Left lung (tissue), 10 donors: ENCODE data around the gene TBL1XR1. TPM values are rescaled to one million over a fixed set of nuclear protein-coding genes. Genes with fewer than 3 reads are reported as not detected.
"Not testable (repeated sequence)": the region's sequence is repeated elsewhere in the genome, so short reads cannot be mapped to it uniquely, and the experiment has no call there.

Experiments used
- ATAC-seq: fragments of 200-7000 bp; cut with Tn5 transposase; one replicate; pipeline ENCODE4 v1.9.1; 2020; ENCODE audit warnings: moderate library complexity
- DNase-seq, 4 donors: peaks; one replicate each; pipeline ENCODE4 v3.0.0-alpha.2; 2013 to 2020
- H3K27ac ChIP-seq, 2 donors: fragments of 200-600 bp; sonication (generic) in 1 of 2; one replicate each; pipeline versions ENCODE4 v1.5.0 to v1.8.0; 2020 to 2021
- H3K27me3 ChIP-seq, 2 donors: fragments of 200-600 bp; sonication (generic) in 1 of 2; one replicate each; pipeline versions ENCODE4 v1.5.0 to v1.8.0; 2020 to 2021
- H3K36me3 ChIP-seq, 2 donors: fragments of 200-600 bp; sonication (generic) in 1 of 2; one replicate each; pipeline versions ENCODE4 v1.5.0 to v1.8.0; 2020 to 2021
- H3K4me1 ChIP-seq, 2 donors: fragments of 200-600 bp; one replicate each; pipeline ENCODE4 v1.8.0; 2021
- H3K4me3 ChIP-seq, 2 donors: fragments of 200-600 bp; sonication (generic) in 1 of 2; one replicate each; pipeline versions ENCODE4 v1.5.0 to v1.8.0; 2020 to 2021; ENCODE audit warnings: mild to moderate bottlenecking in 1 of 2
- H3K9me3 ChIP-seq, 2 donors: fragments of 200-600 bp; sonication (generic) in 1 of 2; one replicate each; pipeline versions ENCODE4 v1.5.0 to v1.8.0; 2020 to 2021
- intact Hi-C, 2 donors: fragments of 100-400 bp; cut with DNase I; formaldehyde crosslinking; loops; one replicate each; pipeline versions ENCODE4 v1.11.2 to v1.14.2; 2022
- polyA plus RNA-seq, 6 donors: library from polyadenylated mRNA; unstranded; fragments of 120-200 nt; gene quantifications; one replicate each; pipeline ENCODE4 v1.2.1, GENCODE V29; 2013; ENCODE audit not compliant: insufficient read length in 6 of 6
- total RNA-seq, 2 donors: library from RNA; stranded (reverse); fragmentation: NEBNext Ultra II Directional; extraction: Animal tissue kit (Norgen Biotek cat#: 25700); gene quantifications; one replicate each; pipeline ENCODE4 v1.2.1, GENCODE V29; 2021
- TF ChIP-seq, protein P1 (sequence below), 2 donors: fragments of 200-600 bp; sonication (generic) in 1 of 2; IDR thresholded peaks; one replicate each; pipeline versions ENCODE4 v1.5.0 to v1.8.0; 2021; ENCODE audit warnings: antibody characterized with exemption in 2 of 2
- donor health status: DM: no; HTN: yes; CAD: no.
- donor health status: DM: no; HTN: no; CAD: no.

The TBL1XR1 gene
- total and polyA plus RNA-seq, 8 donors: 116 to 202 (median 155) TPM

GRCh38 chr3:177196008-177196455 lies 1.2 kb downstream of the TBL1XR1 start:
- TF ChIP-seq, protein P1, sequence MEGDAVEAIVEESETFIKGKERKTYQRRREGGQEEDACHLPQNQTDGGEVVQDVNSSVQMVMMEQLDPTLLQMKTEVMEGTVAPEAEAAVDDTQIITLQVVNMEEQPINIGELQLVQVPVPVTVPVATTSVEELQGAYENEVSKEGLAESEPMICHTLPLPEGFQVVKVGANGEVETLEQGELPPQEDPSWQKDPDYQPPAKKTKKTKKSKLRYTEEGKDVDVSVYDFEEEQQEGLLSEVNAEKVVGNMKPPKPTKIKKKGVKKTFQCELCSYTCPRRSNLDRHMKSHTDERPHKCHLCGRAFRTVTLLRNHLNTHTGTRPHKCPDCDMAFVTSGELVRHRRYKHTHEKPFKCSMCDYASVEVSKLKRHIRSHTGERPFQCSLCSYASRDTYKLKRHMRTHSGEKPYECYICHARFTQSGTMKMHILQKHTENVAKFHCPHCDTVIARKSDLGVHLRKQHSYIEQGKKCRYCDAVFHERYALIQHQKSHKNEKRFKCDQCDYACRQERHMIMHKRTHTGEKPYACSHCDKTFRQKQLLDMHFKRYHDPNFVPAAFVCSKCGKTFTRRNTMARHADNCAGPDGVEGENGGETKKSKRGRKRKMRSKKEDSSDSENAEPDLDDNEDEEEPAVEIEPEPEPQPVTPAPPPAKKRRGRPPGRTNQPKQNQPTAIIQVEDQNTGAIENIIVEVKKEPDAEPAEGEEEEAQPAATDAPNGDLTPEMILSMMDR (IDR thresholded peaks at IDR 0.05): no peak
- H3K27me3 ChIP-seq: no peaks in the 10 kb centered on the region
- H3K4me1 ChIP-seq: peaks cover 9 to 57% of the 10 kb centered on the region in 2 donors
- intact Hi-C loops: loop anchor here in 1 of 2 donors (2.0 to 10.0 kb wide), 2 partner anchors 141 to 165 kb away; no protein-coding TSS in a partner anchor
- no peaks in the 10 kb centered on the region for H3K9me3 ChIP-seq
- peak; percentile 3 for ATAC-seq
- DNase-seq: peak in 1 of 4 donors; percentile 30
- H3K27ac ChIP-seq: peak overlapping the region; percentile 95 to 96
- peak overlapping the region; percentile 72 to 74 for H3K4me3 ChIP-seq
- H3K36me3 ChIP-seq: no peaks in the 10 kb centered on the region

GRCh38 chr3:177195242-177195991 lies 1.9 kb downstream of the TBL1XR1 start:
- DNase-seq (peak in 1 of 4 donors; percentile 71), ATAC-seq (peak; percentile 38)
- peaks cover 10 to 63% of the 10 kb centered on the region in 2 donors for H3K4me1 ChIP-seq
- H3K27ac ChIP-seq: peak overlapping the region; percentile 95 to 96
- peak overlapping the region; percentile 72 to 74 for H3K4me3 ChIP-seq
- TF ChIP-seq, protein P1 (IDR thresholded peaks at IDR 0.05): no peak
- H3K27me3 ChIP-seq: no peaks in the 10 kb centered on the region
- H3K36me3 ChIP-seq: no peaks in the 10 kb centered on the region
- intact Hi-C loops: loop anchor here in 1 of 2 donors (10.0 kb wide), 1 partner anchor 141 kb away; no protein-coding TSS in a partner anchor
- H3K9me3 ChIP-seq: no peaks in the 10 kb centered on the region

DNA sequence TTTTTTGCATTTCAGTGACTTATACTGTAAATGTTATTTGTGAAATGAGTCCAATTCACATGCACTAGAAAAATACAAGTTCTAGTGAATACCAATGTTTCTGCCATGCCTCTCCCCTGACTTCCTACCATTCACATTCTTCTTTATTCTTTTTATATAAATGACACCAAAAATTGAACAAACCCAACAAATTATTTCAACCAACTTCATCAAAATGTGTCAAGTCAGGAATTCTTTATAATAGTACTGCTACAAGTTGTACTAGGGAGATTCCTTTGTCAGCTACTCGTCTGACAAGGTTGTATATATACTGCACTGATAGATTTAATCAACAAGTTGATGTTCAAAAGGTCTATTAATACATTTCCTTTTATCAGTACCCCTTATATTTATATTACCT lies 3.0 kb downstream of the TBL1XR1 start:
- Histone ChIP-seq H3K27me3 (no peaks in the 10 kb centered on the region), H3K27ac (peak overlapping the region in 1 of 2 donors; percentile 96), H3K9me3 (no peaks in the 10 kb centered on the region), H3K36me3 (no peaks in the 10 kb centered on the region), H3K4me1 (peaks cover 10 to 59% of the 10 kb centered on the region in 2 donors), H3K4me3 (peak overlapping the region; percentile 72 to 74)
- TF ChIP-seq, protein P1 (IDR thresholded peaks at IDR 0.05): no peak
- ATAC-seq: no peak
- no peak for DNase-seq
- intact Hi-C loops: loop anchor here in 1 of 2 donors (10.0 kb wide), 1 partner anchor 139 kb away; no protein-coding TSS in a partner anchor

- DNase-seq (no peak), ATAC-seq (no peak)
- Histone ChIP-seq H3K4me1 (peaks cover 10 to 54% of the 10 kb centered on the region in 2 donors), H3K27me3 (no peaks in the 10 kb centered on the region), H3K9me3 (no peaks in the 10 kb centered on the region), H3K4me3 (no peak overlapping the region), H3K27ac (no peak overlapping the region), H3K36me3 (no peaks in the 10 kb centered on the region)
- intact Hi-C loops: loop anchor here in 1 of 2 donors (10.0 kb wide), 1 partner anchor 139 kb away; no protein-coding TSS in a partner anchor
- TF ChIP-seq, protein P1 (IDR thresholded peaks at IDR 0.05): no peak
Observed at GRCh38 chr3:177193688-177194268, 3.5 kb downstream of the TBL1XR1 start.

DNA sequence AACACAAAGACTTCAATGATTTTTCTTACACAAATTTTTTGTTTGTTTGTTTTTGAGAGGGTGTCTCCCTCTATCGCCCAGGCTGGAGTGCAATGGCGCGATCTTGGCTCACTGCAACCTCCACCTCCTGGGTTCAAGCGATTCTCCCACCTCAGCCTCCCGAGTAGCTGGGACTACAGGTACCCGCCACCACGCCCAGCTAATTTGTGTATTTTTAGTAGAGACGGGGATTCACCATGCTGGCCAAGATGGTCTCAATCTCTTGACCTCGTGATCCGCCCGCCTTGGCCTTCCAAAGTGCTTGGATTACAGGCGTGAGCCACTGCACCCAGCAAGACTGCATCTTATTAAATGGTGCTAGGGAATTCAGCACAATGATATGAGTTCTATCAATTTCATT lies 4.0 kb downstream of the TBL1XR1 start:
- not testable (repeated sequence) for H3K27ac ChIP-seq, ATAC-seq, DNase-seq, H3K9me3 ChIP-seq, H3K36me3 ChIP-seq, H3K4me3 ChIP-seq, H3K27me3 ChIP-seq
- H3K4me1 ChIP-seq: peaks cover 8 to 51% of the 10 kb centered on the region in 2 donors
- intact Hi-C loops: loop anchor here in 1 of 2 donors (10.0 kb wide), 1 partner anchor 138 kb away; no protein-coding TSS in a partner anchor
